Natural killer cell (primary cell): Measurements from ENCODE around the gene LRSAM1. TPM values are rescaled to one million over a fixed set of nuclear protein-coding genes. Genes with fewer than 3 reads are reported as not detected.

Experiments used
- ATAC-seq, 3 donors: fragments of 150-1000 bp in 2 of 3; fragments of 200-7000 bp in 1 of 3; cut with Tn5 transposase; 1 replicate in 1 of 3; 2 replicates in 2 of 3; pipeline ENCODE4 v1.10.0; 2021; ENCODE audit warnings: mild to moderate bottlenecking in 2 of 3, moderate library complexity in 2 of 3
- DNase-seq, 2 donors: peaks; one replicate each; pipeline versions ENCODE4 v3.0.0 to v3.0.0-alpha.2; 2013 to 2021; ENCODE audit warnings: mixed read lengths in 1 of 2
- H3K27ac ChIP-seq: one replicate; pipeline ENCODE4 v1.5.1; 2013; ENCODE audit warnings: mild to moderate bottlenecking, low read length
- H3K27me3 ChIP-seq: one replicate; pipeline ENCODE4 v1.6.1; 2013; ENCODE audit warnings: low read length; ENCODE audit not compliant: control insufficient read depth, insufficient read depth
- H3K36me3 ChIP-seq: one replicate; pipeline ENCODE4 v1.6.1; 2013; ENCODE audit warnings: low read length; ENCODE audit not compliant: control insufficient read depth, insufficient read depth
- H3K4me1 ChIP-seq: one replicate; pipeline ENCODE4 v1.6.1; 2013; ENCODE audit warnings: low read length; ENCODE audit not compliant: control insufficient read depth, insufficient read depth
- H3K4me3 ChIP-seq: one replicate; pipeline ENCODE4 v1.5.1; 2013; ENCODE audit warnings: low read length
- H3K9me3 ChIP-seq: one replicate; pipeline ENCODE4 v1.6.1; 2013; ENCODE audit warnings: low read length; ENCODE audit not compliant: control insufficient read depth, insufficient read depth
- H3K27ac Mint-ChIP-seq, 2 donors: one replicate each; pipeline ENCODE4 v1.8.0; 2022; ENCODE audit warnings: mild to moderate bottlenecking in 2 of 2, mixed read lengths in 2 of 2, moderate library complexity in 1 of 2
- H3K27me3 Mint-ChIP-seq, 2 donors: one replicate each; pipeline ENCODE4 v1.8.0; 2022; ENCODE audit warnings: low read depth in 2 of 2, mixed read lengths in 2 of 2
- H3K36me3 Mint-ChIP-seq: one replicate; pipeline ENCODE4 v1.8.0; 2022; ENCODE audit warnings: mixed read lengths
- H3K4me1 Mint-ChIP-seq, 2 donors: one replicate each; pipeline ENCODE4 v1.8.0; 2022; ENCODE audit warnings: mixed read lengths in 2 of 2
- H3K4me3 Mint-ChIP-seq: one replicate; pipeline ENCODE4 v1.8.0; 2022; ENCODE audit warnings: mild to moderate bottlenecking, moderate library complexity, mixed read lengths
- H3K9me3 Mint-ChIP-seq, 2 donors: one replicate each; pipeline ENCODE4 v1.8.0; 2022; ENCODE audit warnings: mixed read lengths in 2 of 2
- CTCF ChIP-seq: fragments of 200-600 bp; IDR thresholded peaks from one replicate; pipeline ENCODE4 v1.8.0; 2022; ENCODE audit warnings: antibody characterized with exemption
- WGBS: methylation state at CpG from one replicate; pipeline ENCODE4 v1.1.7; 2013; ENCODE audit warnings: missing lambda C conversion rate; ENCODE audit not compliant: insufficient coverage; 5-methylcytosine and 5-hydroxymethylcytosine counted together
- intact Hi-C: fragments of 100-400 bp; cut with micrococcal nuclease; formaldehyde crosslinking; loops from one replicate; pipeline ENCODE4 v1.14.2; 2022
- total RNA-seq, 4 donors: library from RNA; stranded (reverse); fragments of 120-200 nt in 1 of 4; gene quantifications; one replicate each; pipeline versions ENCODE4 v1.2.3 to v1.2.4, GENCODE V29; 2013 to 2022

Gene LRSAM1
- total RNA-seq, 3 donors from 2014 or later (not counting 1 experiment from before 2014, with no cell fraction given), result 17.4 to 24.6 (median 20.7) TPM

GRCh38 chr9:127498298-127498697 lies 47.0 kb downstream of the LRSAM1 start:
- no peak overlapping the region for H3K27ac Mint-ChIP-seq
- WGBS, result 86% methylated on average over 5 of the region's 5 CpGs
- Histone ChIP-seq H3K27ac (no peak overlapping the region), H3K4me1 (no peaks in the 10 kb centered on the region), H3K9me3 (no peaks in the 10 kb centered on the region), H3K27me3 (no peaks in the 10 kb centered on the region), H3K36me3 (peaks cover 17% of the 10 kb centered on the region), H3K4me3 (no peak overlapping the region)
- H3K36me3 Mint-ChIP-seq, result no peaks in the 10 kb centered on the region
- H3K4me1 Mint-ChIP-seq, result no peaks in the 10 kb centered on the region
- H3K27me3 Mint-ChIP-seq, result no peaks in the 10 kb centered on the region
- no peak for ATAC-seq
- no peak for DNase-seq
- intact Hi-C loops, result no loop called here
- no peak overlapping the region for H3K4me3 Mint-ChIP-seq
- no peaks in the 10 kb centered on the region for H3K9me3 Mint-ChIP-seq
- TF ChIP-seq CTCF, result no peak

- H3K4me1 ChIP-seq, result no peaks in the 10 kb centered on the region
- Mint-ChIP-seq H3K36me3 (no peaks in the 10 kb centered on the region), H3K4me1 (no peaks in the 10 kb centered on the region), H3K4me3 (no peak overlapping the region), H3K27ac (no peak overlapping the region), H3K27me3 (no peaks in the 10 kb centered on the region), H3K9me3 (no peaks in the 10 kb centered on the region)
- intact Hi-C loops, result loop anchor here (10.0 kb wide), 1 partner anchor 364 kb away; no protein-coding TSS in a partner anchor
- H3K27ac ChIP-seq, result no peak overlapping the region
- no peaks in the 10 kb centered on the region for H3K27me3 ChIP-seq
- H3K36me3 ChIP-seq, result peaks cover 12% of the 10 kb centered on the region
- H3K4me3 ChIP-seq, result no peak overlapping the region
- no peaks in the 10 kb centered on the region for H3K9me3 ChIP-seq
- DNase-seq (no peak), ATAC-seq (no peak)
- 91% methylated on average over 6 of the region's 6 CpGs for WGBS
- no peak for TF ChIP-seq CTCF
Measured at GRCh38 chr9:127500399-127500798, 49.1 kb downstream of the LRSAM1 start.

GRCh38 chr9:127500862-127501261 lies 49.6 kb downstream of the LRSAM1 start:
- peaks cover 8% of the 10 kb centered on the region for H3K36me3 ChIP-seq
- ATAC-seq, result no peak

More at GRCh38 chr9:127500862-127501261, 49.6 kb downstream of the LRSAM1 start:
- H3K27ac Mint-ChIP-seq, result no peak overlapping the region
- Histone ChIP-seq H3K27ac (no peak overlapping the region), H3K27me3 (no peaks in the 10 kb centered on the region), H3K9me3 (no peaks in the 10 kb centered on the region), H3K4me1 (no peaks in the 10 kb centered on the region), H3K4me3 (no peak overlapping the region)
- 90% methylated on average over 9 of the region's 9 CpGs for WGBS
- intact Hi-C loops, result loop anchor here (10.0 kb wide), 1 partner anchor 364 kb away; no protein-coding TSS in a partner anchor
- H3K4me3 Mint-ChIP-seq, result no peak overlapping the region
- H3K9me3 Mint-ChIP-seq, result no peaks in the 10 kb centered on the region
- DNase-seq, result no peak
- no peaks in the 10 kb centered on the region for H3K27me3 Mint-ChIP-seq
- no peaks in the 10 kb centered on the region for H3K4me1 Mint-ChIP-seq
- no peaks in the 10 kb centered on the region for H3K36me3 Mint-ChIP-seq
- TF ChIP-seq CTCF, result no peak
